Measurements from ENCODE around the gene PHLPP2.
"Not testable (repeated sequence)": the region's sequence is repeated elsewhere in the genome, so short reads cannot be mapped to it uniquely, and the experiment has no call there.

The PHLPP2 gene

DNA sequence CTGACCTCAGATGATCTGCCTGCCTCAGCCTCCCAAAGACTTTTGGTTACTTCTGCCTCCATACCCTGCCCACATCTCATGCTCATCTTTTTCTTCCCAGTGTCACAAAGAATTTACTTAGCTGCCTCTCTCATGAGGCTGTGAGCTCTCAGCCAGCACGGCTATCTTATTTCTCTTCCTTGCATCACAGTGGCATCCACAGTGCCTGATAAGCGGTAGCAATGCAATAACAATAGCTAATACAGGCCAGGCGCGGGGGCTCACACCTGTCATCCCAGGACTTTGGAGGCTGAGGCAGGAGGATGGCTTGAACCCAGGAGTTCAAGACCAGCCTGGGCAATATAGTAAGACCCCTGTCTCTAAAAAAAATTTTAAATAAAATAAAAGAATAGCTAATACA is 114.1 kb downstream of the PHLPP2 start:
- no peak for DNase-seq

DNA sequence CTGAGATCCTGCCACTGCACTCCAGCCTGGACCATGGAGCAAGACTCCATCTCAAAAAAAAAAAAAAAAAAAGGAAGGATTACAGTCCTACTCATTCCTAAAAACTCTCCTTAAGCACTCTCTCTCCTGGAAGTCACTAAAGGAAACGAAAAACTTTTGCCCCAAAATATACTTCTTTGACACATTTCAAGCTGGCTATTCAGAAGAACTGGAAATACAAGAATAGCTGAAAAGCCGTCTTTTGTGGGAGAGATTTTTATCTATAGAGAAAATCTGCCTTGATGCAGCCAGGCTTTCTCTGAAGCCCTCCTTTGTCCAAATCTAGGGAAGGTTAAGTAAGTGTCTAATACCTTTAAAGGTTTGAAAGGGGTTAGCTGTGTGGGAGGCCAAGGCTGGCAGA is 115.4 kb downstream of the PHLPP2 start:
- no peak for DNase-seq

DNA sequence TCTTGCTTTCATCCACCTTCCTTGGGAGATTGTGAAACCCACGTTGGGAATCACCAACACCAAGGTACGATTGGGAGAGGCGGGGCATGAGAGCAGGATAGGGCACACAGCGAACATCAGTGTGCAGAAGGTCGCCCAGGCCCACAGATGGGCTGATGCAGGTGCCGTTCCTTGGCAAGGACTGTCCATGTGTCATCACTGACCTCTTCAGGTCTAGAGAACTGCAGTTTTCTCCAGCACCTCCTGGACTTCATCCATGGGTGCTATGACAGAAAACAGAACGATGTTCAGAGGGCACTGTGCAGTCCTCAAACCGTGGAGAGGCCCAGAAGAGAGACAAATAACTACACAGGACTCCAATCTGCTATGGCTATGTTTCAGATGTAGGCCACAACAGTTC is 123.7 kb downstream of the PHLPP2 start:
- DNase-seq = no peak

DNA sequence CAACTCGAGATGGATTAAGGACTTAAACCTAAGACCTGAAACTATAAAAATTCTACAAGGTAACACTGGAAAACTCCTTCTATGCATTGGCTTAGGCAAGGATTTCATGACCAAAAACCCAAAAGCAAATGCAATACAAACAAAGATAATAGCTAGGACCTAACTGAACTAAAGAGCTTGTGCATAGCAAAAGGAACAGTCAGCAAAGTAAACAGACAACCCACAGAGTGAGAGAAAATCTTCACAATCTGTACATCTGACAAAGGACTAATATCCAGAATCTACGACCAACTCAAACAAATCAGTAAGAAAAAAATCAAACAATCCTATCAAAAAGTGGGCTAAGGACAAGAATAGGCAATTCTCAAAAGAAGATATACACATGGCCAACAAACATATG is 126.1 kb downstream of the PHLPP2 start:
- DNase-seq = not testable (repeated sequence)

DNA sequence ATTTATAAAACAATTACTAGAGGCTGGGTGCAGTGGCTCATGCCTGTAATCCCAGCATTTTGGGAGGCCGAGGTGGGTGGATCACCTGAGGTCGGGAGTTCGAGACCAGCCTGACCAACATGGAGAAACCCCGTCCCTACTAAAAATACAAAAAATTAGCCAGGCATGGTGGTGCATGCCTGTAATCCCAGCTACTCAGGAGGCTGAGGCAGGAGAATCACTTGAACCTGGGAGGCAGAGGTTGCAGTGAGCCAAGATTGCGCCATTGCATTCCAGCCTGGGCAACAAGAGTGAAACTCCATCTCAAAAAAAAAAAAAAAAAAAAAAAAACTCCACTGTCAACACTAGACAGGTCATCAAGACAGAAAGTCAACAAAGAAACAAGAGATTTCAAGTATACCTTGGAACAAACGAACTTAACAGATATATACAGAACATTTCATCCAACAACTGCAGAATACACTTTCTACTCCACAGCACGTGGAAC is 129.1 kb downstream of the PHLPP2 start:
- not testable (repeated sequence) for DNase-seq
